ENCODE measurements around the gene PTPRM. TPM values are rescaled to one million over a fixed set of nuclear protein-coding genes. Genes with fewer than 3 reads are reported as not detected.

PTPRM gene
- total RNA-seq, 4 donors from 2014 or later, result 81.5 to 98.9 (median 86.8) TPM

DNA sequence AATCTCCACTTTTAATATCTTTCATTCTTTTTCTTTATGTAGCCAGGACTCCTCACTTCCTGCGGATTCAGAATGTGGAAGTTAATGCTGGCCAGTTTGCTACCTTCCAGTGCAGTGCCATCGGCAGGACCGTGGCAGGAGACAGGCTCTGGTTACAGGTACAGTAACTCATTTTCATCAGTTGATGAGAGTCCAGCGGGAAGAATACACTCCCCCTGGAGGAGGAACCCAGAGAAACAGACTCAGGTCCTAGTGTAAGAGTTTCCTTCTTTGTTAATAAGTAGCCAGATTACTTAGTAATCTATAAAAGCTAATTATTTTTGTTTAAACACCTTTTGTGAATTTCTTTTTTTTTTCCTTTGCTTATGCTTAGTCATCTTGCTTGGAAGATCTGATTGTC lies 359.4 kb downstream of the PTPRM start:
- H3K27ac ChIP-seq, result no peak overlapping the region

DNA sequence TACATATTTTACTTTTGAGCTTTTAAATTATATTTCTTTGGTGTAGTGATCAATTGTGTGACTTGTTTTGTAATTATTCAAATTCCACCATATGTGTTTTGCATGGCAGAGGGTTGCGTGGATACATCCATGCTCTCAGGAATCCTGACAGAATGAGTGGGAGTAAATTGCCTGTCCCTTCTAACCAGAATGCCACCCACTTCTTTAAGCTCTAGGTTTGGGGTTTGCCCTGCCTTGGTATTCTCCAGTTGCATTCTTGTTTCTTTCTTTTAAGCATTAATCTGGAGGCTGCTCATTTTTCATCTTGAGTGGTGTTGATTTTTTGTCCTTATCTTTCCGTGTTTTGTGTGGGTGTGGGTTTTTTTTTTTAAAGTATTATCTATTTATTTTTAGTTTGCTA lies 360.0 kb downstream of the PTPRM start:
- 47 to 67% methylated on average over 2 of the region's 2 CpGs for WGBS, 2 donors (ENCODE audit: low coverage in 1 of 2)
- no peaks in the 10 kb centered on the region for H3K36me3 ChIP-seq
- H3K4me1 ChIP-seq, result peaks cover 0 to 46% (median 1%) of the 10 kb centered on the region in 3 donors
- no peaks in the 10 kb centered on the region for H3K9me3 ChIP-seq
- ATAC-seq, result no peak
- no peaks in the 10 kb centered on the region for H3K27me3 ChIP-seq
- H3K27ac ChIP-seq, result no peak overlapping the region
- no peak for TF ChIP-seq CTCF (IDR thresholded peaks at IDR 0.05)
- no peak for TF ChIP-seq POLR2AphosphoS5 (IDR thresholded peaks at IDR 0.05)
- no peak for TF ChIP-seq POLR2A (IDR thresholded peaks at IDR 0.05)
- no peak for TF ChIP-seq EP300 (IDR thresholded peaks at IDR 0.05)
- H3K4me3 ChIP-seq, result no peak overlapping the region

More for the DNA sequence above, 359.4 kb downstream of the PTPRM start:
- Histone ChIP-seq H3K9me3 (peaks cover 0 to 4% (median 0%) of the 10 kb centered on the region in 3 donors), H3K4me3 (no peak overlapping the region), H3K27me3 (no peaks in the 10 kb centered on the region), H3K4me1 (peaks cover 0 to 50% (median 6%) of the 10 kb centered on the region in 3 donors), H3K36me3 (no peaks in the 10 kb centered on the region)
- WGBS, 2 donors (ENCODE audit: low coverage in 1 of 2), result 79 to 85% methylated on average over 3 to 4 of the region's 4 CpGs
- TF ChIP-seq POLR2A (IDR thresholded peaks at IDR 0.05) (no peak), POLR2AphosphoS5 (IDR thresholded peaks at IDR 0.05) (no peak), EP300 (IDR thresholded peaks at IDR 0.05) (no peak), CTCF (IDR thresholded peaks at IDR 0.05) (peak in 1 of 4 experiments; percentile 11)
- no peak for ATAC-seq

GRCh38 chr18:7931763-7932162 lies 364.6 kb downstream of the PTPRM start:
- Histone ChIP-seq H3K27me3 (no peaks in the 10 kb centered on the region), H3K36me3 (peaks cover 0 to 2% of the 10 kb centered on the region in 2 donors), H3K27ac (no peak overlapping the region), H3K9me3 (no peaks in the 10 kb centered on the region), H3K4me1 (peaks cover 0 to 7% (median 0%) of the 10 kb centered on the region in 3 donors), H3K4me3 (no peak overlapping the region)
- no peak for ATAC-seq
- TF ChIP-seq CTCF (IDR thresholded peaks at IDR 0.05), result no peak
- TF ChIP-seq POLR2A (IDR thresholded peaks at IDR 0.05), result no peak
- no peak for TF ChIP-seq EP300 (IDR thresholded peaks at IDR 0.05)
- no peak for TF ChIP-seq POLR2AphosphoS5 (IDR thresholded peaks at IDR 0.05)
- WGBS, 2 donors (ENCODE audit: low coverage in 1 of 2), result 92% methylated on average over 3 of the region's 3 CpGs; no CpG with 5 or more reads in 1 of the 2 donors

GRCh38 chr18:7937268-7937667 lies 370.2 kb downstream of the PTPRM start:
- 77% methylated on average over 6 of the region's 13 CpGs; no CpG with 5 or more reads in 1 of the 2 donors for WGBS, 2 donors (ENCODE audit: low coverage in 1 of 2)
- H3K36me3 ChIP-seq, result peaks cover 0 to 11% of the 10 kb centered on the region in 2 donors
- no peak for ATAC-seq
- H3K4me1 ChIP-seq, result no peaks in the 10 kb centered on the region
- no peak overlapping the region for H3K27ac ChIP-seq
- no peak for TF ChIP-seq EP300 (IDR thresholded peaks at IDR 0.05)
- no peak for TF ChIP-seq POLR2AphosphoS5 (IDR thresholded peaks at IDR 0.05)
- TF ChIP-seq POLR2A (IDR thresholded peaks at IDR 0.05), result no peak
- TF ChIP-seq CTCF (IDR thresholded peaks at IDR 0.05), result no peak
- no peaks in the 10 kb centered on the region for H3K9me3 ChIP-seq
- no peak overlapping the region for H3K4me3 ChIP-seq
- no peaks in the 10 kb centered on the region for H3K27me3 ChIP-seq

DNA sequence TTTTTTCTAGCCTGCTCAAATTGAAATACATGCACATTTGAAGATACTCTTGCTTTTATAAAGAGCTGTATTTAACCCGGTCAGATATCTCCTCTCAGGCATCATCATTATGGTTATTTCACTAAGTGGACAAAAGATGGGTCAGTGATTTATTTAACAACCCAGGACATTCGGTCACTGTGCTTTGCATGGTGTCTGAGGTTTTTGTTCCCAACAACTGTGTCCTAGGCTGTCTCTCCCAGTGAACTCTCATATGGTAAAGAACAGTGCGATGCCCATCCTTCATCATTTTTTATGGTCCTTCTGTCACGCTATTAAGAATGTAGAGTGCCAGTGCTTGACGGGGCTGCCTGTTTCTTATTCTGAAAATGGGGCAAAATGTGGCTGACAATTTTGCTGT lies 372.4 kb downstream of the PTPRM start:
- no peak overlapping the region for H3K4me3 ChIP-seq
- no peak for TF ChIP-seq POLR2AphosphoS5 (IDR thresholded peaks at IDR 0.05)
- no peak for TF ChIP-seq POLR2A (IDR thresholded peaks at IDR 0.05)
- TF ChIP-seq EP300 (IDR thresholded peaks at IDR 0.05), result no peak
- no peak for TF ChIP-seq CTCF (IDR thresholded peaks at IDR 0.05)
- H3K4me1 ChIP-seq, result no peaks in the 10 kb centered on the region
- no peak for ATAC-seq
- H3K9me3 ChIP-seq, result no peaks in the 10 kb centered on the region
- WGBS, 2 donors (ENCODE audit: low coverage in 1 of 2), result 91 to 94% methylated on average over 5 of the region's 5 CpGs
- H3K36me3 ChIP-seq, result peaks cover 0 to 11% of the 10 kb centered on the region in 2 donors
- no peak overlapping the region for H3K27ac ChIP-seq
- H3K27me3 ChIP-seq, result no peaks in the 10 kb centered on the region

Measured in gastroesophageal sphincter (tissue), 4 donors.